HL-60/S4 treated with retinoic acid at 250 ng/mL for 4 days and 3 days (cell line): ENCODE results near the gene MTERF2.

Experiments used
- in situ Hi-C: fragments of 300-500 bp; cut with MboI; formaldehyde crosslinking; loops from 2 replicates; pipeline ENCODE4 v1.7.0; 2022; ENCODE audit warnings: low sequenced_read_pairs

MTERF2 gene

DNA sequence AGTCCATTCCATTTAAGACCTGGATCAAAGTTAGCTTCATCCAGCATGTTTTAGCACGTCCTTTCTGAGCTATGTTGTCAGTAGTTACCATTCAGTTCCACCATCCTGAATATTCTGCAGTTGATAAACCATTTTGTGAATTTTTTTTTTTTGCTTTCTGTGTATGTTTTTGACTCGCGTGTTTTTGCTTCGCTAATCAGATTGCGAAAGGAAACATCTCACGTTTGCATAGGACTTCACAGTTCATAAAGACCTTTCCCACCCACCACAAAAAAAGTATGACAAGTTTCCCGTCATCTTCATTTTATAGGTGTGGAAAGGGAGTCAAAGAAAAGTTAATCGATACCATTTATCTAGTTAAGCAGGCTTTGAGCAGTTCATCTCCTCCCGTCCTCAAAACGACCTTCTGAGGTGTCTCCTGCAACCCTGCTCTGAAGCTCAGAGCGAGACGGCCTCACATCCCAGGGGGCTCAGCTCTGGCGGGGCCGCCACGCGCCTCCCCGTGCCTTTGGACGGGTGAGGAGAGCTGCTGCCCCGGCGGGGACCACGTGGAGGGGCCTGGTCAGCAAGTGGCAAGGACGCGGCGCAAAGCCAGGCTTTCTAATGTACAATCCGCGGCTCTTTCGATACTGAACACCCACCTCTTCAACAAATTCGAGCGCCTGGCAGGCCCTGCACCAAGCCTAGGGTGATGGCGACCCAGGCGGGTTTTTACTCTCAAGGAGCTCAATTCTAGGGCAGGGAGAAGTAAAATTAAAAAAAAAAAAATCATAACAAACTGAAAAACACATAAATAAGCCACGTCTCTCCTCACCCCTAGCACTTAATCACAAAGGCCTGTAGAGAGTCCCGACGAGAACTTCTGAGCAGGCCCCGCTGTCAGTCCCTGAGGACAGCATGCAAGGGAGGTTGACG is 32.2 kb downstream of the MTERF2 start:
- in situ Hi-C loops, result no loop called here

DNA sequence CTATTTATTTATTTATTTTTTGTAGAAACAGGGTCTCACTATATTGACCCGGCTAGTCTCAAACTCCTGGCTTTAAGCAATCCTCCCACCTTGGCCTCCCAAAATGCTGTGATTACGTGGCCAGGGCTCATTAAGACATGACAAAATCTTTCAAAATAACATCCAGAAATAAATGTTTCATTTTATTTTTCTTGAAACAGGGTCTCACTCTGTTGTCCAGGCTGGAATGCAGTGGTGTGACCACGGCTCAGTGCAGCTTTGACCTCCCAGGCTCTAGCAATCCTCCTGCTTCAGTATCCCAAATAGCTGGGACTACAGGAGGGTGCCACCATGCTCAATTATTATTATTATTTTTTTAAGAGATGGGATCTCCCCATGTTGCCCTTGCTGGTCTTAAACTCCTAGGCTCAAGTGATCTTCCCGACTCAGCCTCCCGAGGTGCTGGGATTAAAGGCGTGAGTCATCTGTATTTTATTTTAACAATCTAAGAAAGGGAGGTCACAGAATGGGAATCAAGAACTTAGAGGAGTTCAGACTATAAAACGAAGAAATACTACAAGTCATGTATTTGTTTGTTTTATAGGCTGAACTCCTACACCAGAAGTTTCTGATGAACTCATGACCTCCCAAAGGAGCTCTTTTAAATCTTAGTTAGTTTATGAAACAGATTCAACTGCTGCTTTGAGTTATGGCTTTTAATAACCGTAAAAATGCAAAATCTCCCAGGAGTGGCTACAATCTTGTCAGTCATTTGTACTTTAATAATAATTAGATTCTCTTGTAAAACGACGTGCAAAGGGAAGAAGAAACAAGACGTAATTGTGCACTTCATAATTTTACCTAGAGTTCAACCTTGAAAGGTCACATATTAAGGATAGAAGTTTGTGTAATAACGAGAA is 33.3 kb downstream of the MTERF2 start:
- in situ Hi-C loops, result no loop called here

DNA sequence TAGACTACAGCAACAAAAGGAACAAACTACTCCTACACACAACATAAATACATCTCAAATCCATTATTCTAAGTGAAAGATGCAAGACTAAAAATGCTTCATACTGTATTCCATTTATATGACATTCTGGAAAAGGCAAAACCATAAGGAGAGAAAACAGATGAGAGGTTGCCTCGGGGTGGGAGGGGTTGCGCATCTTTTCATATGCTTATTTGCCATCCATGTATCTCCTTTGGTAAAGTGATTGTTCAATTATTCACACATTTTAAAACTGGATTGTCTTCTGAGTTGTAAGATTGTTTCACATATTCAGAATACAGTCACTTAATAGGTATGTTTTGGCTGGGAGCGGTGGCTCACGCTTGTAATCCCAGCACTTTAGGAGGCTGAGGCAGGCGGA is 36.4 kb downstream of the MTERF2 start:
- in situ Hi-C loops, result no loop called here

DNA sequence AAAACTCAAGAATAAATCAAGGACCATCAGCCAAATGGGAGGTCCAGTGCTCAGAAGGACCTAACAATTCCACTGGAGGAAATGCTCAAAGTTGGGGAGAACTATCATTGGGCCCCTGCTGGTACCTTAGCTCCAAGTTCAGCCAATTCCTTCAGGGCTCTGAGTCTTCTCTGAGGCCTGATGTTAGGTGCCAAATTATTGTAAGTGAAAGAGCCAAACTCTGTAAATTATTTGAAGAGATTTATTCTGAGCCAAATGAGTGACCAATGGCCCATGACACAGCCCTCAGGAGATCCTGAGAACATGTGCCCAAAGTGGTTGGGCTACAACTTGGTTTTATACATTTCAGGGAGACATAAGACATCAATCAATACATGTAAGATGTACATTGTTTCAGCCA is 39.5 kb downstream of the MTERF2 start:
- in situ Hi-C loops, result no loop called here

DNA sequence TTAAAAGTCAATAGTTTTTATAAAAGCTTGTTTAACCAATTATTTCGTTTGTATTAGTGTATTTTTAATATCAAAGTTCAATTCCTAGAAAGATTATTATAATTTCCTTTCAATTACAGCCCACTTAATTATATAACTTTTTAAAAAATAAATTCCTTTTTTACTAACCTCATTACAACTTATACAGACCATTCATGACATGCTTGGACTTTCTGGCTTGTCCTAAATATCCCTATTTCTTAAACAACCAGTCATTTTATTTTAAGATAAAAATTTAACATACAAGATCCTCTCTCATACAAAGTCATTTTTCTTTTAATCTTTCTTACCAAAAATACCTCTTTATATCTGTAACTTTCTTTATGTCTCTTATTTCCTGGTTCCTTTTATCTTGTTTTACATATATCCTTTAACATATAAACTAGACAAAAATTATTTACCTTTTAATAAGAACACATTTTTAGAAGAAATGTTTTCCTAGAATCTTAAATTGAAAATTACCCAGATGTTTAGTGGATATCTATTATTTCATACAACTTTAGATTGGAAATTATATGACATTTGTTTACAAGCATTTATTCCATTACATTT is 41.6 kb downstream of the MTERF2 start:
- in situ Hi-C loops, result no loop called here

DNA sequence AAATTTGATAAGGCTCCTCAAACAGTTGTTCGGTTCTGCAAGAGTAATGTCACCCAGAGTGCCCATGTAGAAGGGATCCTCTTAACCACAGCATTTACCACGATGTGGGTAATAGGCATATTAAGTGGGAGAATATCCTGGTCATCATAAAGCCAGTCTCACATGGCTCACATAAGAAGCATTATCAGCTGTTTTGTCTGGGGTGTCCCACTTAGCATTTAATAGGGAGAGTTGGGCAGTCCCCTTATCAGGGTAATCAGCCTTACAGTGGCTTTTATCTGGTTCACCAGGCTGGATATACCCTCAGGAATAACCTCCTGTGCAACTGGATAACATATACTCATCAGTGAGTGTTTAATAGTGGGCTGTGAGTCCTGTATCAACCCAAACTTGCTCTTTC is 44.2 kb downstream of the MTERF2 start:
- in situ Hi-C loops, result no loop called here

DNA sequence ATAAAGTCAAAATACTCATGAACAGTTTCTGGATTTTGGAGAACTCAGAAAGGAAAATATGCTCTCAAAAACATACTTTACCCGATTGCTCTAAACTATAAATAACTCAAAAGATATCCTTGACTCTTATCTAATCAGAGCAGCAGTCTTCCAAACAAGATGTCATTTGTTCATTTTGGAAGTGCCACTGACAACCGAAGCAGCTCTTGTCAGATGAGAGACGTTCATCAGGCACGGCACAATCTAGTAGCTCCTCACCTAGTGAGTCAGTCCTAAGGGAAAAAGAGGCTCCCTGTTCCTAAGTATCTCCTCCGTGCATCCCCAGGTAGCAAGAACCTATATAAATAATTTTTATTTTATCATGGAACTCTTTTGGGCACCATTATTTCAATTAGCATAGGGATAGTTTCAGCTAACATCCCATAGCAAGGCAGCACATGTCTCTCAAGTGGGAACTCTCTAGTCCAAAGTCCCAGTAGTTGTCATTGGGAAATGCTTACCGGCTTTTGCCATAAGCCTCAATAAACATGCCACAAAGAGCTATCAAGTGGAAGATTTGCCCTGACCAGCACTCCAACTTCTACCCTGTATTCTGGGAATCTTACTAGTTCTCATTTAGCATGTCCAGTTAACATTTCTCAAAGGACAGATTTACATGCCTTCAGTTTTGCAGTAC is 45.3 kb downstream of the MTERF2 start:
- in situ Hi-C loops, result no loop called here

DNA sequence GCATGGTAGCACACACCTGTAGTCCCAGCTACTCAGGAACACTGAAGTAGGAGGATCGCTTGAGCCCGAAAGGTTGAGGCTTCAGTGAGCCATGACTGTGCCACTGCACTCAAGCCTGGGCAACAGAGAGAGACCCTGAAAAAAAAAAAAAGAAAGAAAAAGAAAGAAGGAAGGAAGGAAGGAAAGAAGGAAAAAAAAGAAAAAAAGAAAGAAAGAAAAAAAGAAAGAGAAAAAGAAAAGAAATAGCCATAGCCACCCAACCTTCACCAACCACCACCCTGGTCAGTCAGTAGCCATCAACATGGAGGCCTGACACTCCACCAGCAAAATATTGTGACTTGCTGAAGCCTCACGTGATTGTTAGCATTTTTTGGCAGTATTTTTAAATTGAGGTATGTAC is 52.7 kb downstream of the MTERF2 start:
- in situ Hi-C loops, result no loop called here
